NCI-H1417 (cell line): ENCODE data around the gene PRKG1.
"Not testable (repeated sequence)": the region's sequence is repeated elsewhere in the genome, so short reads cannot be mapped to it uniquely, and the experiment has no call there.

Experiments used
- DNase-seq, 3 experiments: peaks; one replicate each; lab custom pipeline; 2025; lab: John Stamatoyannopoulos, UW

Gene PRKG1

GRCh38 chr10:51227897-51228713, 153.8 kb downstream of the PRKG1 start:
- DNase-seq: no peak

GRCh38 chr10:51228714-51229100, 154.4 kb downstream of the PRKG1 start:
- no peak for DNase-seq

GRCh38 chr10:51230887-51231585, 156.7 kb downstream of the PRKG1 start:
- no peak for DNase-seq

GRCh38 chr10:51231754-51232153, 157.5 kb downstream of the PRKG1 start:
- no peak for DNase-seq

GRCh38 chr10:51233337-51234100, 159.2 kb downstream of the PRKG1 start:
- DNase-seq: no peak

- no peak for DNase-seq
Observed at GRCh38 chr10:51235865-51236264, 161.6 kb downstream of the PRKG1 start.

GRCh38 chr10:51239006-51239405, 164.7 kb downstream of the PRKG1 start:
- no peak for DNase-seq

- no peak for DNase-seq
Observed at GRCh38 chr10:51241461-51241860, 167.2 kb downstream of the PRKG1 start.

- no peak for DNase-seq
Observed at GRCh38 chr10:51242393-51242792, 168.1 kb downstream of the PRKG1 start.

- DNase-seq: peak in 1 of 3 experiments; percentile 22
Observed at GRCh38 chr10:51244309-51244708, 170.0 kb downstream of the PRKG1 start.

- no peak for DNase-seq
Observed at GRCh38 chr10:51244748-51245490, 170.6 kb downstream of the PRKG1 start.

- no peak for DNase-seq
Observed at GRCh38 chr10:51246156-51246555, 171.9 kb downstream of the PRKG1 start.

GRCh38 chr10:51250278-51250920, 176.1 kb downstream of the PRKG1 start:
- no peak for DNase-seq

- DNase-seq: no peak
Observed at GRCh38 chr10:51251110-51251509, 176.8 kb downstream of the PRKG1 start.

- no peak for DNase-seq
Observed at GRCh38 chr10:51255381-51255780, 181.1 kb downstream of the PRKG1 start.

- no peak for DNase-seq
Observed at GRCh38 chr10:51257511-51258248, 183.4 kb downstream of the PRKG1 start.

- DNase-seq: no peak
Observed at GRCh38 chr10:51260376-51260775, 186.1 kb downstream of the PRKG1 start.

GRCh38 chr10:51266496-51266895, 192.2 kb downstream of the PRKG1 start:
- DNase-seq: no peak

GRCh38 chr10:51267980-51268570, 193.8 kb downstream of the PRKG1 start:
- not testable (repeated sequence) for DNase-seq

- DNase-seq: no peak
Observed at GRCh38 chr10:51269821-51270220, 195.5 kb downstream of the PRKG1 start.
